B cell (primary cell): ENCODE data around the gene CNNM3.

ENCODE experiments used
- EZH2 ChIP-seq: IDR thresholded peaks from 2 replicates; pipeline ENCODE4 v1.6.1; 2012; ENCODE audit warnings: borderline replicate concordance, low read depth, mild to moderate bottlenecking, moderate library complexity, low read length; ENCODE audit not compliant: insufficient read depth, poor library complexity, severe bottlenecking
- TF ChIP-seq, protein P1 (sequence below): fragments of 200-600 bp; IDR thresholded peaks from one replicate; pipeline ENCODE4 v1.8.0; 2022; ENCODE audit warnings: antibody characterized with exemption, mild to moderate bottlenecking

DNA sequence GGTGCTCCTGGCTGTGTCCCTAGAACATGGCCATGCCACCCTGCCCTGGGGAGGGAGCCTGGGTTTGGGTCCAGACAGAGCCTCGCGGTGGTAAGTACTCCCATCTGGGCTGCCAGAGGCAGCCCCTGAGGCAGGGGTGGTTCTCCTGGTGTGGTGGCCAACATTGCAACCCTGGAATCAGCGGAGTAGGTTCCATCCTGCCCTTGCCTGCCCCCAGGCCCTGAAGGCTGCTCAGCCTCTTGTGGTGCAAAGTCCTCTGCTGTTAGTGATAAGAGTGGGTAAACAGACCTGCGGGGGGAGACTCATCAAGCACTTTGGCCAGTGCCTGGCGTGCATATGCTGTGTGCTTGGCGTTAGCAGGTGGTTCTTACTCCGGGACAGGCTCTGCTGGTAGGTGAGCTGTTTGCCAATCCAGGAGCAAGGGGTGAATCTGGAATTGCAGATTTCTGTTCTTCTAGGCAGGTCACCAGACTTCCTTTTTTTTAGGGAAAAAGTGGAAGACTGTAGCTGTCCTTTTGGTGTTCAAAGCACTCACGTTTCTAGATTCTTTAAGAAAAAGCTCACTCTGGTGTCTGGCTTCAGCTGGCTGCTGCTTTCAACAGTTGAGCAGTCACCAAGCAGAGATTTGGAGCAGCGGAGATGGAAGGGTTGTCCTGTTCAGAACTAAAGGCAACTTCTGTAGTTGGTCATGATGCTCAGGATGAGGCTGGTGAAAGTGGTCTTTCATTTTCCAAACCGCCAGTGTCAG is 3.2 kb downstream of the CNNM3 start:
- TF ChIP-seq, protein P1, sequence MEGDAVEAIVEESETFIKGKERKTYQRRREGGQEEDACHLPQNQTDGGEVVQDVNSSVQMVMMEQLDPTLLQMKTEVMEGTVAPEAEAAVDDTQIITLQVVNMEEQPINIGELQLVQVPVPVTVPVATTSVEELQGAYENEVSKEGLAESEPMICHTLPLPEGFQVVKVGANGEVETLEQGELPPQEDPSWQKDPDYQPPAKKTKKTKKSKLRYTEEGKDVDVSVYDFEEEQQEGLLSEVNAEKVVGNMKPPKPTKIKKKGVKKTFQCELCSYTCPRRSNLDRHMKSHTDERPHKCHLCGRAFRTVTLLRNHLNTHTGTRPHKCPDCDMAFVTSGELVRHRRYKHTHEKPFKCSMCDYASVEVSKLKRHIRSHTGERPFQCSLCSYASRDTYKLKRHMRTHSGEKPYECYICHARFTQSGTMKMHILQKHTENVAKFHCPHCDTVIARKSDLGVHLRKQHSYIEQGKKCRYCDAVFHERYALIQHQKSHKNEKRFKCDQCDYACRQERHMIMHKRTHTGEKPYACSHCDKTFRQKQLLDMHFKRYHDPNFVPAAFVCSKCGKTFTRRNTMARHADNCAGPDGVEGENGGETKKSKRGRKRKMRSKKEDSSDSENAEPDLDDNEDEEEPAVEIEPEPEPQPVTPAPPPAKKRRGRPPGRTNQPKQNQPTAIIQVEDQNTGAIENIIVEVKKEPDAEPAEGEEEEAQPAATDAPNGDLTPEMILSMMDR, result no peak
- no peak for TF ChIP-seq EZH2
